Body of pancreas (tissue), 4 donors: Measurements from ENCODE around the gene MCAM. TPM values are rescaled to one million over a fixed set of nuclear protein-coding genes. Genes with fewer than 3 reads are reported as not detected.
A peak's percentile ranks its signal among the peaks of the same experiment; 100 is the strongest.

Experiments
- ATAC-seq: fragments of 150-250 bp; one replicate; pipeline ENCODE4 v1.9.1; 2016
- DNase-seq, 4 donors: peaks; one replicate each; pipeline ENCODE4 v3.0.0-alpha.2; 2019
- H3K27ac ChIP-seq, 4 donors: fragments of 200-600 bp; sonication (generic); 1 replicate in 3 of 4; 2 replicates in 1 of 4; pipeline versions ENCODE4 v1.5.1 to v1.6.1; 2016 to 2019; ENCODE audit warnings: mild to moderate bottlenecking in 1 of 4, mixed read lengths in 1 of 4, moderate library complexity in 1 of 4
- H3K27me3 ChIP-seq, 2 donors: fragments of 200-600 bp; sonication (generic); one replicate each; pipeline ENCODE4 v1.6.0; 2016; ENCODE audit warnings: mild to moderate bottlenecking in 1 of 2
- H3K36me3 ChIP-seq, 2 donors: fragments of 200-600 bp; sonication (generic); replicated peaks in 1 of 2; 2 replicates each; pipeline ENCODE4 v1.5.1; 2016; ENCODE audit warnings: low read depth in 2 of 2; ENCODE audit not compliant: insufficient read depth in 1 of 2
- H3K4me1 ChIP-seq: fragments of 200-600 bp; sonication (generic); one replicate; pipeline ENCODE4 v1.6.0; 2016
- H3K4me3 ChIP-seq, 2 donors: fragments of 200-600 bp; sonication (generic); 1 replicate in 1 of 2; 2 replicates in 1 of 2; pipeline ENCODE4 v1.5.1; 2016 to 2019
- H3K9me3 ChIP-seq, 3 donors: fragments of 200-600 bp; sonication (generic); 1 replicate in 2 of 3; 2 replicates in 1 of 3; pipeline ENCODE4 v1.5.1; 2016
- CTCF ChIP-seq, 7 experiments: fragments of 450-650 bp in 4 of 7; fragments of 200-600 bp in 3 of 7; sonication (generic) in 3 of 7; IDR thresholded peaks; one replicate each; pipeline ENCODE4 v1.5.1; 2016 to 2019; ENCODE audit warnings: antibody characterized with exemption in 7 of 7
- POLR2A ChIP-seq, 3 donors: fragments of 450-650 bp; IDR thresholded peaks; one replicate each; pipeline ENCODE4 v1.6.1; 2016; ENCODE audit warnings: antibody characterized with exemption in 3 of 3, mild to moderate bottlenecking in 2 of 3
- WGBS, 2 donors: methylation state at CpG; one replicate each; pipeline ENCODE4 v1.1.5; 2017; 5-methylcytosine and 5-hydroxymethylcytosine counted together
- intact Hi-C: fragments of 100-400 bp; cut with DNase I; formaldehyde crosslinking; loops from one replicate; pipeline ENCODE4 v1.15.1; 2023
- total RNA-seq, 2 donors: library from RNA; depleted of rRNA; stranded (reverse); fragments of >200 nt; gene quantifications; one replicate each; pipeline ENCODE4 v1.1.0, GENCODE V29; 2016

The MCAM gene
- total RNA-seq, 2 donors from 2014 or later, result 75.0 to 205 TPM

DNA sequence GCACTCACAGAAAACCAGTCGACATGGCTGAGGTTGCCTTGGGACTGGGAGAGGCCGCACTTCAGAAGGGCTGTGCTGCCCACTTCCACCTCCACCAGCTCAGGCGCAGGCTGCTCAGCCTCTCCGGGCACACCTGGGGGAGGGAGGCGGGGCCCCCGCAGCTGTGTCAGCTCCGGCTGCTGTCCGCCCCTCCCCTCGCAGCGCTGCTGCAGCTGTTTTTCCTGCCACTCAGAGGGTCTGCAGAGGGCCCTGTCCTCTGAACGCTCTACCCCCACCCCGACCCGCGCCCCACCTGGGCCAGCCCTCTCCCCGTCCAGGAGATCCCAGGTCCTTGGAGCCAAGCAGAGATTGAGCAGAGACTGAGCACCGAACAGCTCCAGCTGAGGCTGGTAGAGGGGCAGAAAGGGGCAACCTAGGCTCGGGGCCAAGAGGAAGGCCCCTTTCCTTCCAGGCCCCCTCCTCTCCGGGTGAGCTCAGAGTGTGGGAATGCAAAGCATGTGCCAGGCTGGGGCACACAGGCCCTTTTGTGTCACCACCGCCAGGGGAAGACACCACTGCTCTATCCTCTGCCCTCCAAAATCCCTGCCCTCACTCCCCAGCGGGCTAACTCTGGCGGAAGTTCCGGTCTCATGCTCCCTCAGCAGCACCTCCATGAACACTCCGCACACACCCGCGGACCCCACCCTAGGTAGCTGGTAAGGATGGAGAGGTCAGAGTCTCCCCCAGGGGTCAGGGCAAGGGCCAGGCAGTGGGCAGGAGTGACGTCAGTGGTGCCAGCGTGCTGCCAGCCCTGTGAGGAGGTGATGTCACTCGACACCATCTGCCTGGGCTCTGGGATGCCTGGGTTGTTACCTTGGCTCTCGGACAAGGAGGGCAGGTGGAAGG lies 1.6 kb downstream of the MCAM start:
- H3K36me3 ChIP-seq, result no peaks in the 10 kb centered on the region
- DNase-seq (peak; percentile 56 to 77 (median 61)), ATAC-seq (peak; percentile 71)
- intact Hi-C loops, result no loop called here
- H3K27me3 ChIP-seq, result peaks cover 0 to 7% of the 10 kb centered on the region in 2 donors
- no peak overlapping the region for H3K4me3 ChIP-seq
- TF ChIP-seq CTCF (IDR thresholded peaks at IDR 0.05) (peak in 4 of 7 experiments; percentile 43 to 50 (median 46)), POLR2A (IDR thresholded peaks at IDR 0.05) (peak; percentile 44 to 74 (median 64))
- H3K27ac ChIP-seq, result peak overlapping the region; percentile 74 to 80 (median 78)
- 4 to 10% methylated on average over 9 to 29 of the region's 29 CpGs for WGBS, 2 donors
- H3K4me1 ChIP-seq, result peaks cover 38% of the 10 kb centered on the region
- no peaks in the 10 kb centered on the region for H3K9me3 ChIP-seq

DNA sequence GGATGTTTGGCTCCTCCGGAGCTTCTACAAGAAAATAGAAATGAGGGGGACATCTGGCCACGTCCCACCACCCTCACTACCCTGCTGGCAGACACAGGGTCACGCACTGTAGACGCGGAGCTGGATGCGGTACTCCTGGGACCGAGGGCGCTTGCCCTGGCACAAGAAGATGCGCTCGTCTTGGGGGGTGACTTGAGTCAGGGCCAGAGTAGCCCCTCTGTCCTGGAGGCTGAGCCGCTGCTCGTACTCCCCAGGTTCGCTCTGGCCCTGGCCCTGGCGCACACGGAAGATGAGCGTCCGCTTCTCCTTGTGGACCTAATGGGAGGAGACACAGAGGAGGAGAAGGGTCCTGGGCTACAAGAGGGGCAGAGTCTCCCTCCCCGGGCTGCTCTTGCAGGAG lies 2.2 kb downstream of the MCAM start:
- 17 to 59% methylated on average over 1 to 18 of the region's 18 CpGs for WGBS, 2 donors
- H3K4me3 ChIP-seq, result no peak overlapping the region
- no peaks in the 10 kb centered on the region for H3K36me3 ChIP-seq
- peak overlapping the region; percentile 74 to 80 (median 78) for H3K27ac ChIP-seq
- intact Hi-C loops, result no loop called here
- DNase-seq, result no peak
- peaks cover 38% of the 10 kb centered on the region for H3K4me1 ChIP-seq
- H3K27me3 ChIP-seq, result peaks cover 0 to 7% of the 10 kb centered on the region in 2 donors
- TF ChIP-seq CTCF (IDR thresholded peaks at IDR 0.05) (no peak), POLR2A (IDR thresholded peaks at IDR 0.05) (no peak)
- no peaks in the 10 kb centered on the region for H3K9me3 ChIP-seq
- ATAC-seq, result no peak

- Histone ChIP-seq H3K4me1 (peaks cover 12% of the 10 kb centered on the region), H3K4me3 (no peak overlapping the region), H3K27me3 (peaks cover 0 to 7% of the 10 kb centered on the region in 2 donors), H3K9me3 (no peaks in the 10 kb centered on the region), H3K27ac (no peak overlapping the region), H3K36me3 (no peaks in the 10 kb centered on the region)
- intact Hi-C loops, result no loop called here
- no peak for DNase-seq
- WGBS, 2 donors, result 78 to 82% methylated on average over 15 to 20 of the region's 20 CpGs
- no peak for TF ChIP-seq POLR2A (IDR thresholded peaks at IDR 0.05)
- no peak for TF ChIP-seq CTCF (IDR thresholded peaks at IDR 0.05)
- ATAC-seq, result no peak
Measured at GRCh38 chr11:119310682-119311052, 6.3 kb downstream of the MCAM start.

- peaks cover 0 to 2% of the 10 kb centered on the region in 2 donors for H3K27me3 ChIP-seq
- DNase-seq (no peak), ATAC-seq (no peak)
- TF ChIP-seq CTCF (IDR thresholded peaks at IDR 0.05) (no peak), POLR2A (IDR thresholded peaks at IDR 0.05) (no peak)
- WGBS, 2 donors, result 76 to 82% methylated on average over 17 of the region's 17 CpGs
- no peak overlapping the region for H3K27ac ChIP-seq
- H3K4me3 ChIP-seq, result no peak overlapping the region
- intact Hi-C loops, result no loop called here
- no peaks in the 10 kb centered on the region for H3K9me3 ChIP-seq
- no peaks in the 10 kb centered on the region for H3K36me3 ChIP-seq
- peaks cover 7% of the 10 kb centered on the region for H3K4me1 ChIP-seq
Measured at GRCh38 chr11:119309953-119310681, 6.8 kb downstream of the MCAM start.
